GM03348 (cell line): ENCODE data around the gene TENM4.

Source experiments
- DNase-seq: peaks from one replicate; pipeline ENCODE4 v3.0.0; 2012; ENCODE audit warnings: low spot score

TENM4 gene

GRCh38 chr11:79390477-79390876 is 50.4 kb downstream of the TENM4 start:
- DNase-seq, result no peak

GRCh38 chr11:79388201-79388600 is 52.6 kb downstream of the TENM4 start:
- peak; percentile 47 for DNase-seq

GRCh38 chr11:79383874-79384273 is 57.0 kb downstream of the TENM4 start:
- DNase-seq, result peak; percentile 25

GRCh38 chr11:79382301-79383050 is 58.4 kb downstream of the TENM4 start:
- no peak for DNase-seq

GRCh38 chr11:79381036-79381435 is 59.8 kb downstream of the TENM4 start:
- DNase-seq, result no peak

- no peak for DNase-seq
These were observed 63.4 kb downstream of the TENM4 start for GRCh38 chr11:79377406-79377805.

GRCh38 chr11:79375818-79376550 is 64.8 kb downstream of the TENM4 start:
- DNase-seq, result no peak

GRCh38 chr11:79374727-79375126 is 66.1 kb downstream of the TENM4 start:
- no peak for DNase-seq

- no peak for DNase-seq
These were observed 69.1 kb downstream of the TENM4 start for GRCh38 chr11:79371724-79372123.

- DNase-seq, result no peak
These were observed 69.7 kb downstream of the TENM4 start for GRCh38 chr11:79371152-79371551.

GRCh38 chr11:79369055-79369454 is 71.8 kb downstream of the TENM4 start:
- DNase-seq, result no peak

GRCh38 chr11:79367844-79368243 is 73.0 kb downstream of the TENM4 start:
- DNase-seq, result no peak

- DNase-seq, result no peak
These were observed 74.6 kb downstream of the TENM4 start for GRCh38 chr11:79366218-79366617.

- no peak for DNase-seq
These were observed 76.9 kb downstream of the TENM4 start for GRCh38 chr11:79363861-79364378.

GRCh38 chr11:79363256-79363655 is 77.6 kb downstream of the TENM4 start:
- no peak for DNase-seq

- DNase-seq, result no peak
These were observed 78.0 kb downstream of the TENM4 start for GRCh38 chr11:79362821-79363220.

GRCh38 chr11:79362206-79362757 is 78.5 kb downstream of the TENM4 start:
- no peak for DNase-seq

- no peak for DNase-seq
These were observed 82.6 kb downstream of the TENM4 start for GRCh38 chr11:79358258-79358657.

- DNase-seq, result no peak
These were observed 87.1 kb downstream of the TENM4 start for GRCh38 chr11:79353706-79354105.

- DNase-seq, result no peak
These were observed 88.5 kb downstream of the TENM4 start for GRCh38 chr11:79352349-79352703.

- DNase-seq, result no peak
These were observed 91.7 kb downstream of the TENM4 start for GRCh38 chr11:79348976-79349682.

GRCh38 chr11:79346021-79346420 is 94.8 kb downstream of the TENM4 start:
- no peak for DNase-seq
